Ectodermal cell (in vitro differentiated cells): ENCODE measurements around the gene ERC1.

Experiments used
- H3K27ac ChIP-seq: 2 replicates; pipeline ENCODE4 v1.7.0; 2013; ENCODE audit warnings: mild to moderate bottlenecking, low read depth, low read length; ENCODE audit not compliant: insufficient read depth, poor library complexity, severe bottlenecking
- H3K27me3 ChIP-seq: 2 replicates; pipeline ENCODE4 v1.7.0; 2013; ENCODE audit warnings: mild to moderate bottlenecking, low read length; ENCODE audit not compliant: insufficient read depth, control insufficient read depth, poor library complexity, severe bottlenecking
- H3K36me3 ChIP-seq: one replicate; pipeline ENCODE4 v1.7.0; 2013; ENCODE audit warnings: low read length; ENCODE audit not compliant: control insufficient read depth, insufficient read depth
- H3K4me1 ChIP-seq: one replicate; pipeline ENCODE4 v1.7.0; 2013; ENCODE audit warnings: low read length; ENCODE audit not compliant: control insufficient read depth, insufficient read depth
- H3K4me3 ChIP-seq: 2 replicates; pipeline ENCODE4 v1.7.0; 2013; ENCODE audit warnings: low read depth, low read length, control low read depth; ENCODE audit not compliant: insufficient read depth
- H3K9me3 ChIP-seq: 2 replicates; pipeline ENCODE4 v1.7.0; 2013; ENCODE audit warnings: mild to moderate bottlenecking, low read length, moderate library complexity; ENCODE audit not compliant: control insufficient read depth
- WGBS, 2 experiments: methylation state at CpG; one replicate each; pipeline ENCODE4 v1.1.7; 2013; ENCODE audit warnings: missing lambda C conversion rate in 2 of 2; 5-methylcytosine and 5-hydroxymethylcytosine counted together

ERC1 gene

DNA sequence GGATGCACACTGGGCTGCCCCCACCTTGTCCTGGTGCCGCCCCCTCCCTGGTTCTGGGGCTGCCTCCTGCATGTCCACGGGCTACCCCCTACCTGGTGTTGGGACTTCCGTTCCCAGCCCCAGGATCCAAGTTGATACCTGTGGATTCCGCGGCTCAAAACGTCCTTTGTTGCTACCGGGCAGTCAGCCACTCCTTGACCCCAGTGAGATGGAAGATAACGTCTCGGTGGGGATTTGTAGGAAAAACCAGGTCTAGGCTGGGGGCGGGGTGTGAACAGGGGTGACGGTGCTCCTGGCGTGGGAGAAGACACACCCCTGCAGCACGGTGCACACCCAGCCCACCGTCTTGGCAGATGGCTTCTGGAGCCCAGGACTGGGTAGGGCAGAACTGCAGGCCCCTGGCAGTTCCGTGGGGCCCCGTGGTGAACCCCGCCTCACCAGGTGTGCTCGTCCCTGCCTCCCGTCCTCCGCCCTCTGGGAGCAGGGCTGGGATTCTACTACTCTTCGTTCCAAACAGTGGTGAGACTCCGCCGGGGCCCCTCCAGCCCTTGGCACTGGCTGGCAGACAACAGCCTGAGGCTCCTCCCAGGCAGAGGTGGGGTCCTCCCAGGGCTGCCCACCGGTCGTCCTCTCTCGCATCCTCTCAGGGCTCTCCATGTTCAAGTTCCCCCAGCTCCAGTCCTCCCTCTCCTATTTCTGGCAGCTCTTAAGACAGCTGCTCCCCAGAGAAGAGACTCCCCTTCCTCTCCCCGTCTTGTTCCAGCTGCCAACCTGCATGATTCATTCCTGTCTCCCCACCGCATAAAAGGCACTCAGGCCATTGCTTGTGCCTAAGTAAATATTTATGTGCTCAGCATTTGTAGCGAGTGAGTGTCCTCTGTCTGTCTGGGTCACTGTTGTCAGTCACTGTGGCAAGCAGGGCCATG lies 527.8 kb downstream of the ERC1 start:
- H3K27ac ChIP-seq: no peak overlapping the region
- H3K9me3 ChIP-seq: no peaks in the 10 kb centered on the region
- WGBS, 2 experiments: 83% methylated on average over 29 of the region's 29 CpGs
- no peaks in the 10 kb centered on the region for H3K36me3 ChIP-seq
- no peak overlapping the region for H3K4me3 ChIP-seq
- no peaks in the 10 kb centered on the region for H3K27me3 ChIP-seq
- peaks cover 12% of the 10 kb centered on the region for H3K4me1 ChIP-seq

GRCh38 chr12:1519642-1520041 lies 528.6 kb downstream of the ERC1 start:
- H3K27ac ChIP-seq: no peak overlapping the region
- peaks cover 15% of the 10 kb centered on the region for H3K4me1 ChIP-seq
- no peaks in the 10 kb centered on the region for H3K27me3 ChIP-seq
- 84 to 85% methylated on average over 5 of the region's 5 CpGs for WGBS, 2 experiments
- H3K4me3 ChIP-seq: no peak overlapping the region
- no peaks in the 10 kb centered on the region for H3K36me3 ChIP-seq
- no peaks in the 10 kb centered on the region for H3K9me3 ChIP-seq

- H3K4me1 ChIP-seq: peaks cover 15% of the 10 kb centered on the region
- H3K27ac ChIP-seq: no peak overlapping the region
- no peaks in the 10 kb centered on the region for H3K36me3 ChIP-seq
- H3K4me3 ChIP-seq: no peak overlapping the region
- H3K27me3 ChIP-seq: peaks cover 8% of the 10 kb centered on the region
- no peaks in the 10 kb centered on the region for H3K9me3 ChIP-seq
- 88 to 89% methylated on average over 8 of the region's 8 CpGs for WGBS, 2 experiments
These were observed 532.0 kb downstream of the ERC1 start for GRCh38 chr12:1523046-1523445.

- H3K36me3 ChIP-seq: no peaks in the 10 kb centered on the region
- H3K27me3 ChIP-seq: peaks cover 14% of the 10 kb centered on the region
- WGBS, 2 experiments: 28 to 30% methylated on average over 13 of the region's 13 CpGs
- H3K9me3 ChIP-seq: no peaks in the 10 kb centered on the region
- H3K27ac ChIP-seq: no peak overlapping the region
- peaks cover 15% of the 10 kb centered on the region for H3K4me1 ChIP-seq
- no peak overlapping the region for H3K4me3 ChIP-seq
These were observed 532.6 kb downstream of the ERC1 start for GRCh38 chr12:1523558-1524050.

DNA sequence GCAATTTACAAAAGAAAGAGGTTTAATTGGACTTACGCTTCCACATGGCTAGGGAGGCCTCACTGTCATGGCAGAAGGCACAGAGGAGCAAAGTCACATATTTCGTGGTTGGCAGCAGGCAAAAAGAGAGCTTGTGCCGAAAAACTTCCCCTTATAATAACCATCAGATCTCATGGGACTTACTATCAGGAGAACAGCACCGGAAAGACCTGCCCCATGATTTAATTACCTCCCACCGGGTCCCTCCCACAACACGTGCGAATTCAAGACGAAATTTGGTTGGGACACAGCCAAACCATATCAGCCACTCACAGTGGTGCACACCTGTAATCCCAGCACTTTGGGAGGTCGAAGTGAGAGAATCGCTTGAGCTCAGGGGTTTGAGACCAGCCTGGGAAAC lies 534.8 kb downstream of the ERC1 start:
- Histone ChIP-seq H3K27me3 (peaks cover 34% of the 10 kb centered on the region), H3K4me1 (peaks cover 10% of the 10 kb centered on the region), H3K36me3 (no peaks in the 10 kb centered on the region), H3K9me3 (no peaks in the 10 kb centered on the region), H3K27ac (no peak overlapping the region), H3K4me3 (no peak overlapping the region)
- WGBS, 2 experiments: 76 to 81% methylated on average over 10 of the region's 10 CpGs

DNA sequence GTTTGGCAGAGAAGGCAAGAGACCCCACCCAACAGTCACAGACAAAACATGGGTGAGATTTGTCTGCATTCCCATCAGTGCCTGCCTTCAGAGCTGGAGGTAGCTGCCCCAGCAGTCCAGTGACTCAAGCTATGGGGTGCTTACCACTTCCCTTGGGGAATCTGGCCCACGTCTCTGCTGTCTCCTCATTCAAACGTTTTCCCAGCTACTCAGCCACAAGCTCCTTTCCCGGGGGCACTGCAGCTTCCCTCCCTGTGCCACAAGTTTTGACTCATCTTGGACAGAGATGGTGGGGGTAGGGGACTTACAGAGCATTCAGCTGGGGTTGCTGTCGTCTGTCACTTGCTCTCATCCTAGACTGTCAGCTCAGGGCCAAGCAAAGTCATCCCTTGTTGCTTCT lies 536.8 kb downstream of the ERC1 start:
- peaks cover 54% of the 10 kb centered on the region for H3K27me3 ChIP-seq
- 68% methylated on average over 4 of the region's 4 CpGs for WGBS, 2 experiments
- H3K4me1 ChIP-seq: peaks cover 16% of the 10 kb centered on the region
- no peaks in the 10 kb centered on the region for H3K9me3 ChIP-seq
- no peaks in the 10 kb centered on the region for H3K36me3 ChIP-seq
- H3K4me3 ChIP-seq: no peak overlapping the region
- no peak overlapping the region for H3K27ac ChIP-seq

DNA sequence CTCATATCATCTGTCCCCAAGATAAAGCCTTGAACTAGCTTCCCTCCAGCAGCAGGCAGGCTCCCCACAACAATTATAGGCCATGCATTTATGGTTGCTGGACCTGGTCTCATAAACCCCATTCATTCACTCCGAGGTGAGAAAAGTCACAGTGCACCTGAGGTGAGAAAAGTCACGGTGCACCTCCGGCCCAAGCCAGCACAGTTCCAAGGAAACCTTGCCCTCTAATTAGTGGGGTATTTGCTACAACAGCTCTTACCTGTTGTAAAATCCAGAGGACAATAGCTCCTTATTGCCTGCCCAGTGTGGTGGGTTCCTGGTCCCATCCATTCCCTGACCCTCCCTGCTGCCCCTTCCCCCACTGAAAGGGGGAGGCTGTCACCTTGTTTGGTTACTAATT lies 537.8 kb downstream of the ERC1 start:
- Histone ChIP-seq H3K4me1 (peaks cover 16% of the 10 kb centered on the region), H3K4me3 (no peak overlapping the region), H3K27ac (no peak overlapping the region), H3K9me3 (no peaks in the 10 kb centered on the region), H3K36me3 (no peaks in the 10 kb centered on the region), H3K27me3 (peaks cover 64% of the 10 kb centered on the region)
- WGBS, 2 experiments: 86 to 90% methylated on average over 3 of the region's 3 CpGs

DNA sequence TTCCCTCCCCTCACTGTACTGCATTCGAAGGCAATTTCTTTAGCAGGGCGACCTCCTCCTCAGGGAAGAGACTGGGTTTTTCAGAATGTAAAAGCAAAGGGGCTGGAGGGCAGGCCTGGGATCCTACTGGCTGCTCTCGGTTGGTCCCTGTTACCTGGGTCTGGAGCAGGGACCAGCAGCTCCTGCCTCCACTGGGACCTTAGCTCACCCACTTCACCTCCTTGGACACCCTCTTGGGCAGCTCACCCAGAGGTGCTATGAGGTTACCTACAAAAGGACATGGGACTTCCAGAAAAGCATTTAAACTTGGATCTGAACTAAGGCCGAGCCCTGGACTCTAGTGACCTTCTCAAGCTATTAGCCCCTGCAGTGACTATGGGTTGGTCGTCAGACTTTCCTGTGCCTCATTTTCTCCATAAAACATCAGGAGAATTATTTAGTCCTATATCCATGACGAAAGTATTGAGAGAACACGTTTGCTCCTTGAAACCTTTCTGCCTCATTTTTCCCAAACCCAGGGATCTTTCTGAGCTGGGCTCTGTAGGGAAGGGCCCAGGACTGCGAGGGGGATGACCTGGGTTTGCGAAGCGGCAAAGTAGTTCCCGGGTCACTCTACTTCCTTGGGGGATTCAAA lies 538.3 kb downstream of the ERC1 start:
- Histone ChIP-seq H3K27ac (no peak overlapping the region), H3K9me3 (no peaks in the 10 kb centered on the region), H3K27me3 (peaks cover 66% of the 10 kb centered on the region), H3K4me1 (peaks cover 15% of the 10 kb centered on the region), H3K36me3 (no peaks in the 10 kb centered on the region), H3K4me3 (peak overlapping the region; percentile 48)
- WGBS, 2 experiments: 43 to 50% methylated on average over 11 of the region's 11 CpGs

DNA sequence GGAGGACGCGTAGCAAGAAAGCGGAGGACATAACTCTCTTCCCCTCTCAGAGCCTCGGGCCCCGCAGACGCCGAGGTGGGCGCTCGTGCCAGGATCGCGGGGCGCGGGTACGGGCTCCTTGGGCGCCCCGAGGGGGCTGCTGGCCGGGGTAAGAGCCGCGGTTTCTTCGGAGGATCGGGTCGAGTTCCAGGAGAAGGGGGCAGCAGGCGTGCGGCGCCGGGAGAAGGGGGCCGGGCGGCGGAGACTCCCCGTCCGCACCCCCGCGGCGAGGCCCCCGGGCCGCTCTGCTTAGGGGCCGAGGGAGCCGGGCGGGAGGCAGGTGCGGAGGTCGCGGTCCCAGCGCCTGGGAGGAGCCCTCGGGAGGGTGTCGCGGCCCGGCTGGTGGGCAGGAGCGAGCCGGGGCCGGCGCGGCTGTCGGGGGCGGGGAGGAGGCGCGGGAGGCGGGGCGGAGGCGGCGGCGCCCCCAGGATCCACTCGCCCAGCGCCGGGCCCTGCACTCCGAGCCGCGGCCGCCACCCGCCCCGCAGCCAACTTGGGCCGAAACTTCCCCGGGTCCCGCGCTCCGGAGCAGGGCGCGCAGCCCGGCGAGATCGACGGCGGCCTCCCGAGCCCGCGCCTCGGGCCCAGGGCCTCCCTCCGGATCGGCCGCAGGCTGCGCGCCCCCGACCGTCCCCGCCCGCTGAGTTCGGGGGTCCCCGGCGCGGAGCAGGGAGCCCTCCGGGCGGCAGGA lies 539.0 kb downstream of the ERC1 start:
- Histone ChIP-seq H3K4me3 (peak overlapping the region; percentile 48), H3K27ac (no peak overlapping the region), H3K27me3 (peaks cover 66% of the 10 kb centered on the region), H3K36me3 (no peaks in the 10 kb centered on the region), H3K9me3 (no peaks in the 10 kb centered on the region), H3K4me1 (peaks cover 15% of the 10 kb centered on the region)
- 1% methylated on average over 101 of the region's 101 CpGs for WGBS, 2 experiments
